ENCODE measurements around the gene RRP12.
A peak's percentile ranks its signal among the peaks of the same experiment; 100 is the strongest.

The RRP12 gene

GRCh38 chr10:97390091-97390490 is 11.0 kb downstream of the RRP12 start:
- Histone ChIP-seq H3K27ac (replicated peaks; ENCODE audit: low read length) (no peak overlapping the region), H2AFZ (ENCODE audit: low read length) (no peak overlapping the region), H3K36me3 (replicated peaks in 1 of 2; ENCODE audit: control insufficient read depth in 2 of 2, insufficient read depth in 2 of 2, low read length in 2 of 2) (peaks cover 36 to 82% of the 10 kb centered on the region in 2 donors)

GRCh38 chr10:97388152-97388551 is 13.0 kb downstream of the RRP12 start:
- Histone ChIP-seq H3K4ac (ENCODE audit: low read length) (peak overlapping the region; percentile 66), H3K36me3 (replicated peaks in 1 of 2; ENCODE audit: control insufficient read depth in 2 of 2, insufficient read depth in 2 of 2, low read length in 2 of 2) (peaks cover 30 to 81% of the 10 kb centered on the region in 2 donors), H3K9me3 (replicated peaks in 1 of 2; ENCODE audit: control insufficient read depth in 2 of 2, insufficient read depth in 1 of 2, low read depth in 1 of 2, low read length in 2 of 2) (peaks cover 0 to 1% of the 10 kb centered on the region in 2 donors), H3K4me2 (ENCODE audit: insufficient read depth, low read length, poor library complexity, severe bottlenecking) (no peak overlapping the region), H4K91ac (ENCODE audit: low read depth, low read length, poor library complexity) (no peak overlapping the region), H4K8ac (ENCODE audit: low read depth, low read length) (no peak overlapping the region), H3K27ac (replicated peaks; ENCODE audit: low read length) (no peak overlapping the region), H2BK12ac (ENCODE audit: low read length) (no peak overlapping the region), H3K27me3 (ENCODE audit: control insufficient read depth in 3 of 3, insufficient read depth in 3 of 3, low read depth in 1 of 3, low read length in 3 of 3) (no peaks in the 10 kb centered on the region), H3K18ac (ENCODE audit: low read length) (peak overlapping the region; percentile 8), H2BK5ac (ENCODE audit: low read length) (no peak overlapping the region), H2AK5ac (ENCODE audit: low read depth, low read length) (no peak overlapping the region), H3K4me1 (ENCODE audit: control insufficient read depth in 2 of 2, insufficient read depth in 1 of 2, low read depth in 1 of 2, low read length in 2 of 2) (no peaks in the 10 kb centered on the region), H3K4me3 (ENCODE audit: low read length in 2 of 2) (no peak overlapping the region), H3K23ac (ENCODE audit: low read depth, low read length, poor library complexity) (no peak overlapping the region), H2BK120ac (ENCODE audit: low read depth, low read length) (no peak overlapping the region), H2BK15ac (ENCODE audit: low read length) (no peak overlapping the region), H3K9ac (ENCODE audit: low read depth, low read length, poor library complexity) (no peak overlapping the region), H2AFZ (ENCODE audit: low read length) (no peak overlapping the region), H3K14ac (ENCODE audit: low read length) (no peak overlapping the region), H3K79me1 (ENCODE audit: low read depth, low read length) (peaks cover 2% of the 10 kb centered on the region)
- WGBS, 2 donors (ENCODE audit: extremely low coverage in 2 of 2, insufficient read length in 2 of 2, insufficient replicate concordance in 1 of 2): no CpG with 5 or more reads among the region's 5 CpGs
- no peak for DNase-seq (ENCODE audit: low spot score)

More at GRCh38 chr10:97390091-97390490, 11.0 kb downstream of the RRP12 start:
- Histone ChIP-seq H2BK12ac (ENCODE audit: low read length) (no peak overlapping the region), H3K23ac (ENCODE audit: low read depth, low read length, poor library complexity) (no peak overlapping the region), H3K4me2 (ENCODE audit: insufficient read depth, low read length, poor library complexity, severe bottlenecking) (no peak overlapping the region), H3K4me3 (ENCODE audit: low read length in 2 of 2) (no peak overlapping the region), H3K18ac (ENCODE audit: low read length) (no peak overlapping the region), H3K9ac (ENCODE audit: low read depth, low read length, poor library complexity) (no peak overlapping the region), H2BK5ac (ENCODE audit: low read length) (no peak overlapping the region), H3K4me1 (ENCODE audit: control insufficient read depth in 2 of 2, insufficient read depth in 1 of 2, low read depth in 1 of 2, low read length in 2 of 2) (no peaks in the 10 kb centered on the region), H4K8ac (ENCODE audit: low read depth, low read length) (no peak overlapping the region), H3K79me1 (ENCODE audit: low read depth, low read length) (peaks cover 2% of the 10 kb centered on the region), H3K27me3 (ENCODE audit: control insufficient read depth in 3 of 3, insufficient read depth in 3 of 3, low read depth in 1 of 3, low read length in 3 of 3) (no peaks in the 10 kb centered on the region), H4K91ac (ENCODE audit: low read depth, low read length, poor library complexity) (no peak overlapping the region), H2BK120ac (ENCODE audit: low read depth, low read length) (no peak overlapping the region), H2BK15ac (ENCODE audit: low read length) (no peak overlapping the region), H3K9me3 (replicated peaks in 1 of 2; ENCODE audit: control insufficient read depth in 2 of 2, insufficient read depth in 1 of 2, low read depth in 1 of 2, low read length in 2 of 2) (no peaks in the 10 kb centered on the region), H3K4ac (ENCODE audit: low read length) (no peak overlapping the region), H2AK5ac (ENCODE audit: low read depth, low read length) (no peak overlapping the region), H3K14ac (ENCODE audit: low read length) (no peak overlapping the region)
- no CpG with 5 or more reads among the region's 5 CpGs for WGBS, 2 donors (ENCODE audit: extremely low coverage in 2 of 2, insufficient read length in 2 of 2, insufficient replicate concordance in 1 of 2)
- DNase-seq (ENCODE audit: low spot score): no peak

- H3K23ac ChIP-seq (ENCODE audit: low read depth, low read length, poor library complexity): no peak overlapping the region
- H3K27me3 ChIP-seq (ENCODE audit: control insufficient read depth in 3 of 3, insufficient read depth in 3 of 3, low read depth in 1 of 3, low read length in 3 of 3): no peaks in the 10 kb centered on the region
- peaks cover 2% of the 10 kb centered on the region for H3K79me1 ChIP-seq (ENCODE audit: low read depth, low read length)
- H3K14ac ChIP-seq (ENCODE audit: low read length): no peak overlapping the region
- no CpG with 5 or more reads among the region's 7 CpGs for WGBS, 2 donors (ENCODE audit: extremely low coverage in 2 of 2, insufficient read length in 2 of 2, insufficient replicate concordance in 1 of 2)
- H2BK5ac ChIP-seq (ENCODE audit: low read length): no peak overlapping the region
- H3K9ac ChIP-seq (ENCODE audit: low read depth, low read length, poor library complexity): no peak overlapping the region
- no peaks in the 10 kb centered on the region for H3K4me1 ChIP-seq (ENCODE audit: control insufficient read depth in 2 of 2, insufficient read depth in 1 of 2, low read depth in 1 of 2, low read length in 2 of 2)
- no peak overlapping the region for H2BK15ac ChIP-seq (ENCODE audit: low read length)
- no peak overlapping the region for H4K8ac ChIP-seq (ENCODE audit: low read depth, low read length)
- no peak overlapping the region for H3K27ac ChIP-seq (replicated peaks; ENCODE audit: low read length)
- peaks cover 36 to 78% of the 10 kb centered on the region in 2 donors for H3K36me3 ChIP-seq (replicated peaks in 1 of 2; ENCODE audit: control insufficient read depth in 2 of 2, insufficient read depth in 2 of 2, low read length in 2 of 2)
- H2AK5ac ChIP-seq (ENCODE audit: low read depth, low read length): no peak overlapping the region
- peak overlapping the region; percentile 5 for H3K18ac ChIP-seq (ENCODE audit: low read length)
- no peak overlapping the region for H3K4me3 ChIP-seq (ENCODE audit: low read length in 2 of 2)
- no peak overlapping the region for H2AFZ ChIP-seq (ENCODE audit: low read length)
- no peak overlapping the region for H3K4me2 ChIP-seq (ENCODE audit: insufficient read depth, low read length, poor library complexity, severe bottlenecking)
- DNase-seq (ENCODE audit: low spot score): no peak
- H3K4ac ChIP-seq (ENCODE audit: low read length): no peak overlapping the region
- H2BK120ac ChIP-seq (ENCODE audit: low read depth, low read length): no peak overlapping the region
- no peak overlapping the region for H2BK12ac ChIP-seq (ENCODE audit: low read length)
- H4K91ac ChIP-seq (ENCODE audit: low read depth, low read length, poor library complexity): peak overlapping the region; percentile 11
- H3K9me3 ChIP-seq (replicated peaks in 1 of 2; ENCODE audit: control insufficient read depth in 2 of 2, insufficient read depth in 1 of 2, low read depth in 1 of 2, low read length in 2 of 2): peaks cover 0 to 2% of the 10 kb centered on the region in 2 donors
Observed at GRCh38 chr10:97385565-97385964, 15.6 kb downstream of the RRP12 start.

- no peak for DNase-seq (ENCODE audit: low spot score)
- H3K27ac ChIP-seq (replicated peaks; ENCODE audit: low read length): no peak overlapping the region
- no CpG with 5 or more reads among the region's 6 CpGs for WGBS, 2 donors (ENCODE audit: extremely low coverage in 2 of 2, insufficient read length in 2 of 2, insufficient replicate concordance in 1 of 2)
- H3K4me3 ChIP-seq (ENCODE audit: low read length in 2 of 2): no peak overlapping the region
- H3K79me1 ChIP-seq (ENCODE audit: low read depth, low read length): peaks cover 2% of the 10 kb centered on the region
- H4K8ac ChIP-seq (ENCODE audit: low read depth, low read length): no peak overlapping the region
- H3K18ac ChIP-seq (ENCODE audit: low read length): no peak overlapping the region
- no peak overlapping the region for H3K14ac ChIP-seq (ENCODE audit: low read length)
- peaks cover 0 to 2% of the 10 kb centered on the region in 2 donors for H3K9me3 ChIP-seq (replicated peaks in 1 of 2; ENCODE audit: control insufficient read depth in 2 of 2, insufficient read depth in 1 of 2, low read depth in 1 of 2, low read length in 2 of 2)
- H2AK5ac ChIP-seq (ENCODE audit: low read depth, low read length): no peak overlapping the region
- no peaks in the 10 kb centered on the region for H3K4me1 ChIP-seq (ENCODE audit: control insufficient read depth in 2 of 2, insufficient read depth in 1 of 2, low read depth in 1 of 2, low read length in 2 of 2)
- no peak overlapping the region for H2AFZ ChIP-seq (ENCODE audit: low read length)
- peaks cover 32 to 78% of the 10 kb centered on the region in 2 donors for H3K36me3 ChIP-seq (replicated peaks in 1 of 2; ENCODE audit: control insufficient read depth in 2 of 2, insufficient read depth in 2 of 2, low read length in 2 of 2)
- no peak overlapping the region for H2BK5ac ChIP-seq (ENCODE audit: low read length)
- no peak overlapping the region for H3K4me2 ChIP-seq (ENCODE audit: insufficient read depth, low read length, poor library complexity, severe bottlenecking)
- no peak overlapping the region for H2BK15ac ChIP-seq (ENCODE audit: low read length)
- no peak overlapping the region for H2BK120ac ChIP-seq (ENCODE audit: low read depth, low read length)
- no peak overlapping the region for H3K4ac ChIP-seq (ENCODE audit: low read length)
- no peak overlapping the region for H4K91ac ChIP-seq (ENCODE audit: low read depth, low read length, poor library complexity)
- no peak overlapping the region for H2BK12ac ChIP-seq (ENCODE audit: low read length)
- H3K9ac ChIP-seq (ENCODE audit: low read depth, low read length, poor library complexity): no peak overlapping the region
- no peaks in the 10 kb centered on the region for H3K27me3 ChIP-seq (ENCODE audit: control insufficient read depth in 3 of 3, insufficient read depth in 3 of 3, low read depth in 1 of 3, low read length in 3 of 3)
- H3K23ac ChIP-seq (ENCODE audit: low read depth, low read length, poor library complexity): no peak overlapping the region
Observed at GRCh38 chr10:97384641-97385040, 16.5 kb downstream of the RRP12 start.
